ENCODE measurements around the gene RASSF1. TPM values are rescaled to one million over a fixed set of nuclear protein-coding genes. Genes with fewer than 3 reads are reported as not detected.

The RASSF1 gene
- total and polyA plus RNA-seq, 2 of the 8 experiments (the other 6 are each of a cell fraction or from before 2014, with no cell fraction given), result 10.3 to 15.7 TPM

- H3K9me3 ChIP-seq (ENCODE audit: insufficient read depth in 2 of 2, low read depth in 1 of 2, low read length in 1 of 2), result no peaks in the 10 kb centered on the region
- no peak for FAIRE-seq
- H3K4me3 ChIP-seq (ENCODE audit: extremely low read depth in 1 of 4, insufficient read depth in 2 of 4, low read depth in 3 of 4, low read length in 4 of 4), result peak overlapping the region; percentile 89 to 96 (median 94)
- no peak overlapping the region for H2BK20ac ChIP-seq (ENCODE audit: low read length)
- H3K27ac ChIP-seq (ENCODE audit: low read depth, low read length), result peak overlapping the region; percentile 100
- no peak overlapping the region for H2AFZ ChIP-seq (ENCODE audit: low read length)
- H3K79me2 ChIP-seq (ENCODE audit: control insufficient read depth in 1 of 2, insufficient read depth in 2 of 2, low read length in 2 of 2), result peaks cover 0 to 25% of the 10 kb centered on the region in 2 experiments; a peak in 3 of 4 replicates
- H3K4me2 ChIP-seq (ENCODE audit: insufficient read depth in 1 of 2, low read depth in 2 of 2, low read length in 2 of 2), result peak overlapping the region; percentile 97
- no peak overlapping the region for H3K23ac ChIP-seq (ENCODE audit: insufficient read length)
- H3K18ac ChIP-seq (ENCODE audit: extremely low read depth, low read length), result peak overlapping the region; percentile 4; the same call in 1 of the 2 replicates
- POLR2A ChIA-PET (ENCODE audit: partially characterized antibody), result interaction anchor here (0.6 to 12.6 kb wide), 16 partner anchors 9 to 160 kb away, joined by 3 to 149 read pairs (median 6); partner anchors contain the start of genes GNAI2, HYAL1, HYAL3 and IFRD2
- H2BK120ac ChIP-seq (replicated peaks; ENCODE audit: low read depth, low read length), result no peak overlapping the region
- H3K14ac ChIP-seq (ENCODE audit: insufficient read length), result no peak overlapping the region
- H3K23me2 ChIP-seq (ENCODE audit: low read depth, low read length), result peaks cover 17% of the 10 kb centered on the region
- peaks cover 19 to 38% (median 30%) of the 10 kb centered on the region in 4 experiments for H3K36me3 ChIP-seq (ENCODE audit: control insufficient read depth in 2 of 4, insufficient read depth in 4 of 4, low read length in 3 of 4)
- H4K8ac ChIP-seq (ENCODE audit: extremely low read depth, insufficient read depth, low read length), result peak overlapping the region; percentile 99; the same call in 1 of the 2 replicates
- H3K4ac ChIP-seq (replicated peaks; ENCODE audit: insufficient read length, low read depth, low read length), result no peak overlapping the region
- peak overlapping the region; percentile 3 for H3K56ac ChIP-seq (replicated peaks; ENCODE audit: insufficient read length, low read depth, low read length)
- peak in 1 of 2 experiments; percentile 90 for DNase-seq (ENCODE audit: low read depth in 1 of 2, low spot score in 2 of 2)
- H4K91ac ChIP-seq (replicated peaks; ENCODE audit: insufficient read length, low read length), result peak overlapping the region; percentile 29
- H3K27me3 ChIP-seq (replicated peaks in 1 of 4; ENCODE audit: control insufficient read depth in 3 of 4, extremely low read depth in 1 of 4, insufficient read depth in 3 of 4, low read length in 3 of 4), result no peaks in the 10 kb centered on the region
- H3K9ac ChIP-seq (replicated peaks in 1 of 4; ENCODE audit: extremely low read depth in 1 of 4, low read depth in 3 of 4, low read length in 3 of 4), result peak overlapping the region; percentile 89 to 100 (median 98)
- H2AK5ac ChIP-seq (ENCODE audit: low read depth, low read length), result no peak overlapping the region
- WGBS, 2 experiments (ENCODE audit: extremely low coverage in 1 of 2, insufficient coverage in 1 of 2, insufficient read length in 1 of 2, insufficient replicate concordance in 2 of 2, low coverage in 1 of 2, low lambda C conversion rate in 2 of 2, missing lambda C conversion rate in 1 of 2), result 0% methylated on average over 19 of the region's 45 CpGs; no CpG with 5 or more reads in 1 of the 2 experiments
- CTCF ChIA-PET (ENCODE audit: partially characterized antibody), result interaction anchor here (0.5 to 5.6 kb wide), 23 partner anchors 11 to 1340 kb away, joined by 3 to 60 read pairs (median 4); partner anchors contain the start of genes CYB561D2, HYAL1, HYAL3 and NAA80
- peaks cover 20% of the 10 kb centered on the region for H3K79me1 ChIP-seq (ENCODE audit: low read depth, low read length)
- 0 out of 2 replicates have a peak overlapping the region, but pooled peaks have one; percentile 3 for H2BK12ac ChIP-seq (ENCODE audit: low read depth, low read length)
- H4K20me1 ChIP-seq (replicated peaks in 1 of 2; ENCODE audit: control insufficient read depth in 1 of 2, insufficient read depth in 2 of 2, low read length in 2 of 2), result peaks cover 19 to 31% of the 10 kb centered on the region in 2 experiments
- H4K5ac ChIP-seq (ENCODE audit: insufficient read length, low read depth, low read length), result peak overlapping the region; percentile 90
- no peak overlapping the region; the same call in 1 of the 2 replicates for H2BK15ac ChIP-seq (ENCODE audit: low read length)
- H2BK5ac ChIP-seq (ENCODE audit: low read depth, low read length), result peak overlapping the region; percentile 99
- H3K4me1 ChIP-seq (replicated peaks in 1 of 4; ENCODE audit: control insufficient read depth in 3 of 4, insufficient read depth in 4 of 4, low read length in 3 of 4), result peaks cover 0 to 35% (median 19%) of the 10 kb centered on the region in 4 experiments; a peak in 6 of 7 replicates
- TF ChIP-seq GTF2F1 (IDR thresholded peaks at IDR 0.05; ENCODE audit: borderline replicate concordance, low read depth, low read length) (no peak), TCF12 (IDR thresholded peaks at IDR 0.05; ENCODE audit: low read depth, low read length) (no peak), POU5F1 (IDR thresholded peaks at IDR 0.05; ENCODE audit: low read depth, low read length) (no peak), USF2 (IDR thresholded peaks at IDR 0.05; ENCODE audit: low read length) (0 out of 2 replicates have a peak, but pooled peaks have one; percentile 35), EZH2 (IDR thresholded peaks at IDR 0.05; ENCODE audit: low read depth, low read length, severe bottlenecking) (no peak), TEAD4 (IDR thresholded peaks at IDR 0.05; ENCODE audit: low read depth, low read length) (peak; percentile 34; the same call in 1 of the 2 replicates), MAX (IDR thresholded peaks at IDR 0.05) (peak; percentile 72), HDAC6 (IDR thresholded peaks at IDR 0.05; ENCODE audit: low read depth, low read length) (no peak), SIX5 (IDR thresholded peaks at IDR 0.05; ENCODE audit: low read depth, low read length) (no peak), ASH2L (IDR thresholded peaks at IDR 0.05; ENCODE audit: low read length) (peak; percentile 30), CHD2 (IDR thresholded peaks at IDR 0.05; ENCODE audit: low read length) (no peak)
Measured at GRCh38 chr3:50320853-50321335, 19.7 kb downstream of the RASSF1 start.

All from H1 (cell line).